Endothelial cell of umbilical vein (primary cell): ENCODE data around the gene GNPDA1. TPM values are rescaled to one million over a fixed set of nuclear protein-coding genes. Genes with fewer than 3 reads are reported as not detected.

Source experiments
- BruUV-seq: library from RNA; stranded (reverse); fragments of 400-500 nt; replicated peaks from 2 replicates; lab custom pipeline; 2021; lab: Mats Ljungman, UMichigan
- CTCF ChIA-PET: fragments of 300-600, 350-600 bp; sonication (Branson Sonifier 250); formaldehyde crosslinking; loops from one replicate; lab custom pipeline; 2021; ENCODE audit warnings: antibody characterized with exemption, inconsistent platforms; lab: Charles Lee
- POLR2A ChIA-PET: fragments of 300-600, 350-600 bp; sonication (Branson Sonifier 250); formaldehyde crosslinking; loops from one replicate; lab custom pipeline; 2021; ENCODE audit warnings: antibody characterized with exemption, inconsistent platforms; lab: Charles Lee
- DNase-seq: peaks from one replicate; pipeline ENCODE4 v3.0.0-alpha.2; 2011; ENCODE audit warnings: low read depth, low spot score
- FAIRE-seq: peaks from 2 replicates; lab custom pipeline; 2011; peaks lifted over from hg19 to GRCh38; lab: Jason Lieb, UNC
- H2AFZ ChIP-seq: 2 replicates; pipeline ENCODE4 v1.6.0; 2012; ENCODE audit warnings: low read depth, low read length, control low read depth, inconsistent platforms
- H3K27ac ChIP-seq: 2 replicates; pipeline ENCODE4 v1.5.1; 2011; ENCODE audit warnings: low read depth, mild to moderate bottlenecking, control low read depth, low read length, moderate library complexity; ENCODE audit not compliant: insufficient read depth
- H3K27me3 ChIP-seq, 2 experiments: 2 replicates each; pipeline versions ENCODE4 v1.6.0 to v1.6.1; 2011; ENCODE audit warnings: low read length in 2 of 2, mixed read lengths in 1 of 2; ENCODE audit not compliant: control insufficient read depth in 2 of 2, insufficient read depth in 2 of 2
- H3K36me3 ChIP-seq, 2 experiments: 2 replicates in 1 of 2; 3 replicates in 1 of 2; pipeline ENCODE4 v1.5.1; 2011; ENCODE audit warnings: low read length in 2 of 2, mild to moderate bottlenecking in 1 of 2, moderate library complexity in 1 of 2; ENCODE audit not compliant: control insufficient read depth in 2 of 2, insufficient read depth in 2 of 2; ENCODE audit errors: extremely low read depth in 1 of 2
- H3K4me1 ChIP-seq: 3 replicates; pipeline ENCODE4 v1.5.1; 2011; ENCODE audit warnings: mild to moderate bottlenecking, low read length; ENCODE audit not compliant: control insufficient read depth, insufficient read depth; ENCODE audit errors: extremely low read depth
- H3K4me2 ChIP-seq: 2 replicates; pipeline ENCODE4 v1.6.1; 2011; ENCODE audit warnings: low read length, control low read depth, mixed read lengths; ENCODE audit not compliant: insufficient read depth
- H3K4me3 ChIP-seq, 3 experiments: fragments of 200-600 bp in 1 of 3; sonication (generic), shearing (Covaris generic) in 1 of 3; replicated peaks in 1 of 3; 2 replicates each; pipeline ENCODE4 v1.5.1; 2011 to 2016; ENCODE audit warnings: control low read depth in 3 of 3, low read length in 3 of 3, mild to moderate bottlenecking in 2 of 3, inconsistent platforms in 1 of 3, low read depth in 1 of 3, moderate library complexity in 1 of 3; ENCODE audit not compliant: insufficient read depth in 1 of 3
- H3K79me2 ChIP-seq: 2 replicates; pipeline ENCODE4 v1.6.0; 2012; ENCODE audit warnings: low read length, inconsistent platforms; ENCODE audit not compliant: control insufficient read depth, insufficient read depth
- H3K9ac ChIP-seq: replicated peaks from 2 replicates; pipeline ENCODE3; 2011; ENCODE audit warnings: low read length, control low read depth; ENCODE audit not compliant: insufficient read depth; ENCODE audit errors: extremely low read depth
- H3K9me1 ChIP-seq: replicated peaks from 3 replicates; pipeline ENCODE4 v1.6.0; 2011; ENCODE audit warnings: mild to moderate bottlenecking, low read length; ENCODE audit not compliant: control insufficient read depth, insufficient read depth; ENCODE audit errors: extremely low read depth
- H3K9me3 ChIP-seq: replicated peaks from 2 replicates; pipeline ENCODE4 v1.5.1; 2012; ENCODE audit warnings: low read length, inconsistent platforms; ENCODE audit not compliant: control insufficient read depth, insufficient read depth
- H4K20me1 ChIP-seq: replicated peaks from 2 replicates; pipeline ENCODE3; 2011; ENCODE audit warnings: mild to moderate bottlenecking, low read length; ENCODE audit not compliant: control insufficient read depth, insufficient read depth; ENCODE audit errors: extremely low read depth
- CTCF ChIP-seq, 2 donors: IDR thresholded peaks; 1 replicate in 1 of 2; 2 replicates in 1 of 2; pipeline ENCODE4 v1.5.1; 2011; ENCODE audit warnings: low read length in 2 of 2, mild to moderate bottlenecking in 2 of 2, moderate library complexity in 2 of 2, control low read depth in 1 of 2, inconsistent platforms in 1 of 2, low read depth in 1 of 2; ENCODE audit not compliant: insufficient read depth in 1 of 2; ENCODE audit errors: extremely low read depth in 1 of 2
- EZH2 ChIP-seq: IDR thresholded peaks from 2 replicates; pipeline ENCODE4 v1.6.1; 2012; ENCODE audit warnings: borderline replicate concordance, low read depth, mild to moderate bottlenecking, moderate library complexity, low read length, inconsistent platforms; ENCODE audit not compliant: severe bottlenecking
- FOS ChIP-seq: IDR thresholded peaks from 2 replicates; pipeline ENCODE4 v1.6.1; 2011; ENCODE audit warnings: mild to moderate bottlenecking, low read length, moderate library complexity, borderline replicate concordance; ENCODE audit not compliant: insufficient read depth
- GATA2 ChIP-seq: IDR thresholded peaks from 2 replicates; pipeline ENCODE4 v1.7.0; 2011; ENCODE audit warnings: low read depth, mild to moderate bottlenecking, moderate library complexity, mixed read lengths, low read length; ENCODE audit not compliant: insufficient read length, insufficient read depth
- JUN ChIP-seq: IDR thresholded peaks from 2 replicates; pipeline ENCODE4 v1.6.1; 2011; ENCODE audit warnings: borderline replicate concordance, low read depth; ENCODE audit not compliant: insufficient read length, insufficient read depth
- MAX ChIP-seq: IDR thresholded peaks from 2 replicates; pipeline ENCODE4 v1.6.1; 2011; ENCODE audit not compliant: insufficient read depth, insufficient read length
- MYC ChIP-seq: IDR thresholded peaks from one replicate; pipeline ENCODE4 v1.6.1; 2011; ENCODE audit warnings: mild to moderate bottlenecking, low read depth, low read length
- POLR2A ChIP-seq: IDR thresholded peaks from 2 replicates; pipeline ENCODE4 v1.6.1; 2012; ENCODE audit warnings: low read depth, mild to moderate bottlenecking, control low read depth, low read length
- POLR2AphosphoS5 ChIP-seq: IDR thresholded peaks from 2 replicates; pipeline ENCODE4 v1.6.1; 2012; ENCODE audit warnings: low read depth, mild to moderate bottlenecking, control low read depth, low read length, moderate library complexity; ENCODE audit not compliant: insufficient read depth
- dilution Hi-C: fragments of 300-500 bp; cut with MboI; formaldehyde crosslinking; loops from one replicate; pipeline ENCODE4 v1.15.0; 2019; ENCODE audit warnings: low sequenced_read_pairs; ENCODE audit not compliant: extremely low pct_ligation_motif_present
- intact Hi-C: fragments of 100-400 bp; cut with micrococcal nuclease; formaldehyde crosslinking; loops from one replicate; pipeline ENCODE4 v1.10.0; 2022
- polyA plus RNA-seq, 4 experiments: library from polyadenylated mRNA; depleted of rRNA in 3 of 4; stranded (reverse) in 3 of 4; unstranded in 1 of 4; fragments of >200 nt; gene quantifications; 2 replicates each; pipeline versions ENCODE4 v1.2.1 to v1.2.3, GENCODE V29; 2011 to 2012; ENCODE audit warnings: missing spikeins in 1 of 4
- total RNA-seq: library from RNA; stranded (reverse); gene quantifications from 2 replicates; pipeline ENCODE4 v1.2.3, GENCODE V29; 2021

The GNPDA1 gene
- total and polyA plus RNA-seq, 2 donors (not counting 3 experiments of a cell fraction or from before 2014, with no cell fraction given): 22.5 to 49.3 TPM

GRCh38 chr5:142048272-142048671 lies 35.4 kb upstream of the GNPDA1 start:
- intact Hi-C loops (no loop called here), dilution Hi-C loops (no loop called here)
- Histone ChIP-seq H2AFZ (no peak overlapping the region), H3K9me3 (no peaks in the 10 kb centered on the region), H3K4me2 (no peak overlapping the region), H3K4me3 (no peak overlapping the region), H3K4me1 (peaks cover 5% of the 10 kb centered on the region), H3K9ac (no peak overlapping the region), H3K9me1 (no peaks in the 10 kb centered on the region), H4K20me1 (no peaks in the 10 kb centered on the region), H3K79me2 (no peaks in the 10 kb centered on the region), H3K27ac (no peak overlapping the region), H3K27me3 (peaks cover 2 to 4% of the 10 kb centered on the region in 2 experiments), H3K36me3 (no peaks in the 10 kb centered on the region)
- TF ChIP-seq CTCF (IDR thresholded peaks at IDR 0.05; ENCODE audit: extremely low read depth in 1 of 2, insufficient read depth in 1 of 2, low read depth in 1 of 2, low read length in 2 of 2): no peak
- TF ChIP-seq FOS: no peak
- TF ChIP-seq JUN: no peak
- TF ChIP-seq MYC: no peak
- TF ChIP-seq POLR2AphosphoS5: no peak
- TF ChIP-seq EZH2: no peak
- no peak for TF ChIP-seq MAX
- no peak for TF ChIP-seq POLR2A
- TF ChIP-seq GATA2: no peak
- CTCF ChIA-PET: interaction anchor here (0.6 to 1.7 kb wide), 5 partner anchors 33 to 95 kb away, joined by 3 to 5 read pairs (median 5); no protein-coding TSS in a partner anchor
- POLR2A ChIA-PET: no interaction called here
- FAIRE-seq: no peak
- BruUV-seq: no TSS peak
- no peak for DNase-seq
